HG03025 (cell line): Measurements from ENCODE around the gene SMYD5.
"Not testable (repeated sequence)": the region's sequence is repeated elsewhere in the genome, so short reads cannot be mapped to it uniquely, and the experiment has no call there.

Source experiments
- ATAC-seq: cut with Tn5 transposase; IDR thresholded peaks from one replicate; pipeline ENCODE4 v1.9.1; 2021; ENCODE audit warnings: mild to moderate bottlenecking, moderate library complexity; ENCODE audit not compliant: unreplicated experiment, low FRiP score

Gene SMYD5

GRCh38 chr2:73214120-73215035 is at the start of gene SMYD5:
Gene SMYD5 (plus strand): TSS chr2:73214245. CDS start chr2:73214267, 22 bp downstream.
- peak; percentile 88 for ATAC-seq

GRCh38 chr2:73165978-73166377 is 48.1 kb upstream of the SMYD5 start:
- not testable (repeated sequence) for ATAC-seq

GRCh38 chr2:73166813-73167212 is 47.2 kb upstream of the SMYD5 start:
- not testable (repeated sequence) for ATAC-seq

- ATAC-seq = not testable (repeated sequence)
These were observed 45.7 kb upstream of the SMYD5 start for GRCh38 chr2:73168348-73168747.

GRCh38 chr2:73170341-73170740 is 43.7 kb upstream of the SMYD5 start:
- not testable (repeated sequence) for ATAC-seq

GRCh38 chr2:73172963-73173362 is 41.1 kb upstream of the SMYD5 start:
- peak; percentile 60 for ATAC-seq

- ATAC-seq = no peak
These were observed 40.3 kb upstream of the SMYD5 start for GRCh38 chr2:73173781-73174180.

- no peak for ATAC-seq
These were observed 39.8 kb upstream of the SMYD5 start for GRCh38 chr2:73174244-73174643.

GRCh38 chr2:73174941-73175662 is 38.9 kb upstream of the SMYD5 start:
- ATAC-seq = no peak

GRCh38 chr2:73175663-73176204 is 38.3 kb upstream of the SMYD5 start:
- ATAC-seq = peak; percentile 34

- no peak for ATAC-seq
These were observed 37.7 kb upstream of the SMYD5 start for GRCh38 chr2:73176205-73176880.

- ATAC-seq = peak; percentile 70
These were observed 37.0 kb upstream of the SMYD5 start for GRCh38 chr2:73176881-73177644.

GRCh38 chr2:73177645-73178255 is 36.3 kb upstream of the SMYD5 start:
- ATAC-seq = no peak

GRCh38 chr2:73185965-73186364 is 28.1 kb upstream of the SMYD5 start:
- ATAC-seq = no peak

- no peak for ATAC-seq
These were observed 26.5 kb upstream of the SMYD5 start for GRCh38 chr2:73187549-73187948.

GRCh38 chr2:73197579-73197978 is 16.5 kb upstream of the SMYD5 start:
- ATAC-seq = no peak

- not testable (repeated sequence) for ATAC-seq
These were observed 13.8 kb upstream of the SMYD5 start for GRCh38 chr2:73200281-73200680.

- no peak for ATAC-seq
These were observed 11.6 kb upstream of the SMYD5 start, which contains the start of gene NOTO for GRCh38 chr2:73202156-73203054. Gene NOTO (plus strand): TSS chr2:73202574. CDS start chr2:73202667, 93 bp downstream.
